Esophagus muscularis mucosa (tissue), 3 donors: ENCODE measurements around the gene CFAP73.

Source experiments
- POLR2A ChIP-seq: fragments of 450-650 bp; IDR thresholded peaks from one replicate; pipeline ENCODE4 v1.6.1; 2017; ENCODE audit warnings: antibody characterized with exemption, moderate library complexity, mild to moderate bottlenecking, low read depth
- POLR2AphosphoS5 ChIP-seq, 2 donors: sonication (generic); formaldehyde crosslinking; IDR thresholded peaks; one replicate each; pipeline ENCODE4 v1.6.1; 2017; ENCODE audit warnings: antibody characterized with exemption in 2 of 2
- TF ChIP-seq, protein P1 (sequence below), 3 experiments: fragments of 200-600 bp in 2 of 3; fragments of 450-650 bp in 1 of 3; sonication (generic) in 2 of 3; IDR thresholded peaks; one replicate each; pipeline ENCODE4 v1.5.1; 2017 to 2019; ENCODE audit warnings: antibody characterized with exemption in 3 of 3, mild to moderate bottlenecking in 2 of 3, moderate library complexity in 1 of 3

DNA sequence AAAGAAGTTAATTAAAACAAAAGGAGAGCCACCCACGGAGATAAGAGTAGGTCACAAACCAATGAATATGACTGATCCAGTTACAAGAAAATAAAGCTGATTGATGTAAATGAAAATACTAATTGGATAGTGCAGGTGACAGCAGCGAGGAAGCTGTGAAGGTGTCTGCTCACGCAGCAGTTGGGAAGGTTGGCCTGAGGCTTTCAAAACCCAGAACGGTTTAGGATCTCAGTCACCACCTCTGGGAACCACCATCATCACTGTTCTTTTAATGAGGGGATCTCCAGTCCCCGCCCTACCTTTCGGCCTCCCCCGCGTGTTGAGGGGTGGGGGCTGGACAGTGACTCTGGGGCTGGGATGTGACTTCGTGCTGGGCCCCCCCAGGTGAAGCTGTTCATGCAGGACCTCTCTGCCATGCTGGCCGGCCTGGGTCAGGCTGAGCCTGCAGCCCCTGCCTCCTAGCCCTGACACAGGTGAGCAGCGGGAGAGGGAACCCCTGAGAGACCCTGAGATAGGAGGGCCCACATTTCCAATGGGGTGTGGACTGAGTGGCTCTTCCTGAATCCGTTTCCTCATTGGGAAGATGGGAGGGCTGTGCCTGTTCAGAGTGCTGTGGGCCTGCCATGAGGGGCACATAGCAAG is 7.8 kb downstream of the CFAP73 start:
- TF ChIP-seq, protein P1, sequence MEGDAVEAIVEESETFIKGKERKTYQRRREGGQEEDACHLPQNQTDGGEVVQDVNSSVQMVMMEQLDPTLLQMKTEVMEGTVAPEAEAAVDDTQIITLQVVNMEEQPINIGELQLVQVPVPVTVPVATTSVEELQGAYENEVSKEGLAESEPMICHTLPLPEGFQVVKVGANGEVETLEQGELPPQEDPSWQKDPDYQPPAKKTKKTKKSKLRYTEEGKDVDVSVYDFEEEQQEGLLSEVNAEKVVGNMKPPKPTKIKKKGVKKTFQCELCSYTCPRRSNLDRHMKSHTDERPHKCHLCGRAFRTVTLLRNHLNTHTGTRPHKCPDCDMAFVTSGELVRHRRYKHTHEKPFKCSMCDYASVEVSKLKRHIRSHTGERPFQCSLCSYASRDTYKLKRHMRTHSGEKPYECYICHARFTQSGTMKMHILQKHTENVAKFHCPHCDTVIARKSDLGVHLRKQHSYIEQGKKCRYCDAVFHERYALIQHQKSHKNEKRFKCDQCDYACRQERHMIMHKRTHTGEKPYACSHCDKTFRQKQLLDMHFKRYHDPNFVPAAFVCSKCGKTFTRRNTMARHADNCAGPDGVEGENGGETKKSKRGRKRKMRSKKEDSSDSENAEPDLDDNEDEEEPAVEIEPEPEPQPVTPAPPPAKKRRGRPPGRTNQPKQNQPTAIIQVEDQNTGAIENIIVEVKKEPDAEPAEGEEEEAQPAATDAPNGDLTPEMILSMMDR (IDR thresholded peaks at IDR 0.05), result no peak
- TF ChIP-seq POLR2A, result no peak
- TF ChIP-seq POLR2AphosphoS5 (IDR thresholded peaks at IDR 0.05), result no peak
